T-helper 2 cell (primary cell): ENCODE data around the gene FAR2.
"Not testable (repeated sequence)": the region's sequence is repeated elsewhere in the genome, so short reads cannot be mapped to it uniquely, and the experiment has no call there.

Experiments used
- DNase-seq, 5 experiments: peaks; one replicate each; pipeline versions ENCODE4 v3.0.0 to v3.0.0-alpha.2; 2012 to 2022
- total RNA-seq, 2 donors: gene quantifications; one replicate each; lab custom pipeline; 2026; lab: John Stamatoyannopoulos, UW

Gene FAR2
- 3.7 to 12.2 reads per million in 2 donors for total RNA-seq

DNA sequence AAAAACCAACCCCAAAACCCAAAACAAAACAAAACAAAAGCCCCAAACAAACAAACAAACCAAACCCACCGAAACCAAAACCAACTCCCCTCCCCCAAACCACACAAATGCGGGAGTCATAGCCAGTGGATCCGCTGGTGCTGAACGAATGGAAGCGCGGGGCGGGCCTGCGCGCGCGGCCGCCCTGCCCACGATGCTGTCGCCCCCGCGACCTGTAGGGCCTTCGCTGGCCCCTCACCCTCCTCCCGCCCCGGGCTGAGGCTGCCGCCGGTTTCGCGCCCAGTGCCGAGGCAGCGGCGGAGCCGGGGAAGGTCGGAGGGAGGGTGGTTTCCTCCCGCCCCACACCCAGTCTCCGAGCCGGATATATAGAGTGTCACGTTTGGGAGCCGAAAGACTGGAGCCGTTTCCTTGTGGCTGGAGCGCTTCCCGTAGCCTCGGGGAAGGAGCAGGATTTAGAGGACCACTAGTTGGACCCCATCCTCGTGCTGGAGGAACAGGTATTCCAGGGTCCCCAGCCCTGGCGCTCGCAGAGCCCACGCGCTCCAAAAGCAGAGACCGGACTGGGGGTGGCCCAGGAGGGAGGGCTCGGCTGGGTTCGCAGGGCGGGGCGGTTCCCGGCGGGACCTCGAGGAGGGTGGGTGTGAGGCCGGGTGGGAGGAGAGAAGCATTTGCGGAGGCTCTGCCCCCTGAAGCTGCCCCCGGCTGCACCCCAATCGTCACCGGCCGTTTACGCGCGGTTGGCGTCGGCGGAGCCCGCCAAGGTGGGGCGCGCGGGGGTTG lies at the start of gene FAR2:
TSS of gene FAR2 (plus strand) at position 368 of the 780 bp plus-strand sequence. CDS start 121,172 bp downstream, outside the sequence.
- DNase-seq: peak in 4 of 5 experiments; percentile 17 to 71 (median 32)

DNA sequence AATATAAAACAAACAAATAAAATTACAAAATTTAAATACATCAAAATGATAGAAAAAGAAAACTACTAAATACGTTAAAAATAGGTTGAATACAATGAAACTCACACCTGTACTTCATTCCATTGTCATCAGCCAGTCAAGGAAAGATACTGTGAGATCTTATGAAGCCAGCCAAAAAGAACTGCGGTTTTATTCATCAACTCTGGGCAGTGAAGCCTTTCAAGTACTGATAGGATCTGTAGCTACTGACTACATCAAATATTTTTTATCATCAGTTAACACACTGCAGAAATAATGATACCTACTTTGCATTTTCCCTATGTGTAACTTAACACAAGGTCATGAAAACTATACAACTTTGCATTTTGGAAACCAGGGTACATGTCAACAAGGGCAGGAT lies 46.3 kb upstream of the FAR2 start:
- peak in 1 of 5 experiments; percentile 74 for DNase-seq

DNA sequence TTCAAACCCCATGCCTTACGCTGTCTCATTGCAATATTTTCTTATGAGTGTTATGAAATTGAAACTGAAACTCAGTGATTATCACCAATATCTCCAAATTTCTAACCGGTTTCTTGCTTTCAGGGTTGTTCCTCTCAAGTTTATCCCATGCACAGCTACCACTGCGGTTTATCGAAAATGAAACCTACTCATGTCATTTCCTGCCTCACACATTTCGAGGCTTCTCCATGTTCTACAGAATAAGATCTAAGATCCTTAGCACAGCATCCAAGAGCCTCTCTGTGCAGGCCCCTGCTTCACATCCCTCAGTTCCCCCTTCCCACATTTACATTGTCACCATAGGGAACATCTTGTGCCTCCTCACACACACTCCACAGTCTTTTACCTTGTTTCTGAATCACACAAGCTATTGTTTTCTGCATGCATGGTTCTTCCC lies 45.5 kb upstream of the FAR2 start:
- DNase-seq: peak in 2 of 5 experiments; percentile 63 to 97

DNA sequence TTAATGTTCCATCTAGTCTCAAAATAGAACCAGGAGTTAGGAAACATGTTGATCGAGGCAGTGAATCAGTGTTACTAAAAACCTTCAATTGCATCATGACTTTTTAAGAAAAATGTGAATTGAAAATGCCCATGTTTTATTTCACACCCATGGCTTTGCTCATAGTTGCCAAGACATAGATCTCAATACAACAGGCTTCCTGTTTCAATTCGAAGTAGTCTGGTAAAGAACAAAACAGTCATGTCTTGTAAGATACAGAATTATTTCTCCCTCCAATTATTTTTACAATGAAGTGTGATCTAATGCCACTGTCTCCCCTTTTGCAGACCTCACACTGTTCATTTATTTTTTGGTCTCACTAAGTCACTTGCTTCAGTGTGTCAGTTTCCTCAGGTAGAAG lies 44.6 kb upstream of the FAR2 start:
- peak in 1 of 5 experiments; percentile 63 for DNase-seq

DNA sequence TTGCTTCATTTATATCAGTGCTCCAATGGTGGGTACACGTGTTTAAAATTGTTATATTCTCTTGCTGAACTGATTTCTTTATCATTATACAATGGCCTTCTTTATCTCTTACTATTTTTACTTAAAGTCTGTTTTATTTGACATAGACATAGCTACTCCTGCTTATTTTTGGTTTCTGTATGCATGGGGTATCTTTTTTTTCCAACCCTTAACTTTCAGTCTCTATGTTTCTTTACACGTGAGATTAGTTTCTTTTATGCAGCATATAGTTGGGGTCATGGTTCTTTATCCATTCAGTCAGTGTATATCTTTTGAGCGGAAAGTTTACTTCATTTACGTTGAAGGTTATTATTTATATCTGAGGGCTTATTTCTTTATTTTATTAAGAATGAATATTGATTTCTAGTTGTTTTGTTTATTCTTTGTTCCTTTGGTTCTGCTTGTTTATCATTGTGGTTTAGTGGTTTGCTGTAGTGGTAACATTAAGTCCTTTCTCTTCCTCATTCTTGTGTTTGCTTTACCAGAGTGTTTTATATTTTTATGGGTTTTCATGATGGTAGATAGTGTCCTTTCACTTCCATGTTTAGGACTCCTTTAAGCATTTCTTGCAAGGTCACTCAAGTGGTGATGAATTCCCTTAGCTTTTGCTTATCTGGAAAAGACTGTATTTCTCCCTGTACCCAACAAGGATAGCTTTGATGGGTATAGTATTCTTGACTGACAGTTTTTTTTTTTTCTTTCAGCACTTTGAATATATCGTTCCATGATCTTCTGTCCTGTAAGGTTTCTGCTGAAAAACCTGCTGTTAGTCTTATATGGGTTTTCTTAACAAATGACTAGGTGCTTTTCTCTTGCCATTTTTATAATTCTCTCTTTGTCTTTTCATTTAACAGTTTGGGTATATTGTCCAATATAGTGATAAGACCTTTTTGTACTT lies 38.3 kb upstream of the FAR2 start:
- no peak for DNase-seq

DNA sequence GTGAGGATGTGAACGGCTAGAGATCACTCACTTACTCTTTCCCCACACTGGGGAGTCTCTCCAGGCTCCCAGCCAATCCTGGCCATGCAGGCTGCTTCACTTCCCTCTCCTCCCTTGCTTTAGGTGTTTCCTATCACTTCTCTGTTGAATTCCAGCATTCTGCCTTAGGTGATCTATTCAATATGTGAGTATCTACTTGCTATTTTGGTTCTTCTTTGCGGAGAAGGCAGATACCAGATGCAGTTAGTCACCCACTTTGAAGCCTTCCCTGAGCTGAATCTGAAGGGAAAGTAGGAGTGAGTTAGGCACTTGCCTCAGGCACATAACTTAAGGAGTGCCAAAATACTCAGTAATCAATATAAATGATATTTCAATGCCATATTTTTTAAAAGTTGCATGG lies 36.0 kb upstream of the FAR2 start:
- DNase-seq: no peak

DNA sequence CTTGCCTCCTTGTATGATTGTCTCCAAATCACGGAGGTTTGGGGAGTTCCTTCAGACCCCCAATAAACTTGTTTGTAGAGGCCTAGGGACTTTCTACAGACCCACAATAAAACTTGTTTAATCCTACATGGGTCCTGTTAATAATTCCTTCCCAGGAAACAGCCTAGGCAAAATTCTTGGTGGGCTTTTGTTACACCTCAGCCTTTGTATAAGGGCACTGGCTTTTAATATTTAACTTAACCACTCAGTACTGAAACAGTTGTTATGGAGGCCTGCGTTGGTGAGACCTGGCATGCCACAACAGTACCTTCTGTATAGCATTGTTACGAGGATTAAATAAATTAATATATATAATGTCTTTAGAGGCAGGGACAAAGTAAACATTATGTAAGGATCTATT lies 32.7 kb upstream of the FAR2 start:
- DNase-seq: no peak

DNA sequence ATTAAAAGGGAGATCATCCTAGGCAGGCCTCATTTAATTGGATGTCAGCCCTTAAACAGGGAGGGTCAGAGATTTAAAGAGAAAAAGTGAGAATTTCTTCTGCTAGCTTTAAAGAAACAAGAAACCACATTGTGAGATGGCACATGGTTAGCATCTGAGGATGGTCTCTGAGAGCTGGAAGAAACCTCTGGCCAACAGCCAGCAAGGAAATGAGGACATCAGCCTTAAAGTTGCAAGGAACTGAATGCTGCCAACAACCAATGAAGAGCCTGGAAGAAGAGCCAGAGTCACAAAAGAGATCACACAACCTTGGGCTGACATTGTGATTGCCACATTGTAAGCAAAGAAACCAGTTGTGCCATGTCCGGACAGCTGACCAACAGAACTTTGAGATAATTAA lies 17.5 kb upstream of the FAR2 start:
- DNase-seq: no peak

DNA sequence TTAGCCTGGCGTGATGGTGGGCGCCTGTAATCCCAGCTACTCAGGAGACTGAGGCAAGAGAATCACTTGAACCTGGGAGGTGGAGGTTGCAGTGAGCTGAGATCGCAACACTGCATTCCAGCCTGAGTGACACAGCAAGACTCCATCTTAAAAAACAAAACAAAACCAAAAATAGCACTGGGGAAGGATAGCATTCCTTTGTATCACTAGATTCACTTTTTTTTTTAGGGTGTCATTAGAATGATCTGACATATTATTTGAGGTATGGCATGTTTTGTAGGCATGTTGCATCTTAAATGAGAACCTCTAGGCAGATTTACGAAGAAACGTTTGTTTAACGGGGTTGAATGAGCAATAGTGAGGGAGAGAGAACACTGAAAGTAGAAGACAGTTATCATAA lies 16.8 kb upstream of the FAR2 start:
- DNase-seq: no peak

DNA sequence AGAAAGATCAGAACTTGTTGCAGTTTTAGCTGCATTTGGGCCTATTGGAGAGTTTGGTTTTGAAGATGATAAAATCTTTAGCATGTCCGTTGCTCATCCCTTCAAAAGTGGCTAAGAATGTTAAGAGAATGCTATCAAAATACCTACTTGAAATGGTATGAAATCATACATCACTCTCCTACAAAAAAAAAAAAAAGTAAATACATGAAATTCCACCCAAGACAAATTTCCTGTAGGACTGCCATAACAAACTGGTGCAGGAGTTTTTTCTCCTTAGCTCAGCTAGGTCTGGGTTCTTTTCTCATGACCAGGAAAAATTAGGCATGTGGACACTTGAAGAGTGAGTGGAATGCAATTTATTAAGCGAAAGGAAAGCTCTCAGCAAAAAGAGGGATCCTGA lies 15.9 kb upstream of the FAR2 start:
- DNase-seq: no peak

DNA sequence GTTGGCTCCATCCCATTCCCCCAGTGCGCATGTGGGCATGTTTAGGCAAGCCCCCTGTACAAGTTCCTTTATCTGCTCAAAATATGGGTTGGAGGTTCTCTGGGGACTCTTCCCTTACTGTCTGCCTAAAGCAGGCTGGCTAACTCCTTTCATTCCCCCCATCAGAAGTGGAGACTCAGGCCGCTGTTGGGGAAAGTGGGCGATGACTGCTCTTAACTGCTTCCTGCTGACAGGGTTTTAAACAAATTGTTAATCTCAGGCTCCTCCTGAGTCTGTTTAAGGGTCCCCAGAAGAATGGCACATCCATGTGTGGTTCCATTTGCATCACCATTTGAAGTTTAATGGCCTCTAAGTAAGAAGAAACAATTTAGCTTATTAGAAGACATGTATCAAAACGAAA lies 15.4 kb upstream of the FAR2 start:
- no peak for DNase-seq

DNA sequence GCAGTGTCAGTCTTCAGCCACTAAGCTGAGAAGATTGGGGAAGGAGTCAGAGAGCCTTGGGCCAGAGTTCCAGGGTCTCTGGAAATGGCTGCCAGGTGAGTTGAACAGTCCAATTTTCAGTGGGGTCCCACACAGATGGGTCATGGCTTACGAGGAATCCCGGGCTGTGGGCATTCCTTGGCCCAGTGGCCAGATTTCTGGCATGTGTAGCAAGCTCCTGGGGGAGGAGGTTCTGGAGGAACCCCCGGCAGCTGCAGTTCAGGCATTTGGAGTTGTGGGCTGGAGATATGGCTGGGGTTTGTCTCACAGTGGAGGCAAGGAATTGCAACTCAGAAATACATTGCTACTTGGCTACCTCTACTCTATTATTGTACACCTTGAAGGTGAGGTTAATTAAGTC lies 10.8 kb upstream of the FAR2 start:
- DNase-seq: not testable (repeated sequence)

DNA sequence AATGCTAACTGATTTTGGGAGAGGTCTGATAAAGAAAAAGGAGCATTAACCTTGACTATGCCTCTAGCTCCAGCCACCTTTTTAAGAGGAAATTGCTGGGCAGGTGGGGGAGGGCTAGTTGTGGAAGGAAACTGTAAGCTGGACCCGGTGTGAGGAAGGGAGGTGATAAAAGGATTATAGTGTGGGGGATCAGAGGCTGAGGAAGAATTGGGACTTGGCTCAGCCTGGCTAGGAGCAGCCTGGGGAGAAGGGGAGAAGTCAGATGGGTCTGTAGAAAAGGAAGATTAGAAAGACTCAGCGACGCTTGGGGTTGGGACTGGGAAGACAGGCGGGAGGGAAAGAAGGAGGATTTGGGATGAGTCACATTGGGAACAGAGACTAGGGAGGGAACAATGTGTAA lies 10.2 kb upstream of the FAR2 start:
- not testable (repeated sequence) for DNase-seq

DNA sequence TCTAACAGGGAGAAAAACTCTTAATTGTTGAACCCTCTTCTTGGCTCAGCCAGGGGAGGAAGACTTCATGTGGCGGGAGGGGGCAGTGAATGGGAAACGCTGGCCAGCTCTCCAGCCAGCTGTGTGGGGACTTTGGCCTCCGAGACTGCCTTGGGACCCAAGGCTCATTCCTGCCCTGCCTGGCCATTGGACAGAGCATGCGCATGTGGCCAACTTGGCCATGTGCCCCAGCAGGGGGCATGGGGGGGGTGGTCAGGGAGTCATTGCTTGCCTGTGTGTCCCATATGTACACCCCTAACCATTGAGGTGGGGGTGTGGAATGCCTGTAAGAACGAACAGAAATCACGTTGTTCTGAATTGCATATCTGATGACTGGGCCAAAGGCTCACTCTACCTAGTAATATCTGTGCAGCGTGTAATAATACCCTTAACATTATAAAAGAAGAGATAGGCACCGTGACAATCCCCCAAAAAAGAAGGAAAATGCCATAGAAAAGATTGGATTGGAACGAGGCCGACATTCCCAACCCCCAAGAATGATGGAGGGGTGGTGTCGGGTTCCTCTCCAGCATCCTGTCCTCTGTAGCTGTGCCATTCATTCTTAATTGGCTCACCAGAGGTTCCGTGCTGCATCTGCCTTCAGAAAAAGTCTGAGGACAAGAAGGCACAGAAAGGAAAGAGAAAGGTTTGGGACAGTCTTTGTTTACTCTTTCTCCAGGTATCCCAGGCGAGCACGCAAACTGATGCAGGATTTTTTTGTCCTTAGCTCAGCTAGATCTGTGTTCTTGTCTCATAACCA lies 3.5 kb upstream of the FAR2 start:
- DNase-seq: no peak

DNA sequence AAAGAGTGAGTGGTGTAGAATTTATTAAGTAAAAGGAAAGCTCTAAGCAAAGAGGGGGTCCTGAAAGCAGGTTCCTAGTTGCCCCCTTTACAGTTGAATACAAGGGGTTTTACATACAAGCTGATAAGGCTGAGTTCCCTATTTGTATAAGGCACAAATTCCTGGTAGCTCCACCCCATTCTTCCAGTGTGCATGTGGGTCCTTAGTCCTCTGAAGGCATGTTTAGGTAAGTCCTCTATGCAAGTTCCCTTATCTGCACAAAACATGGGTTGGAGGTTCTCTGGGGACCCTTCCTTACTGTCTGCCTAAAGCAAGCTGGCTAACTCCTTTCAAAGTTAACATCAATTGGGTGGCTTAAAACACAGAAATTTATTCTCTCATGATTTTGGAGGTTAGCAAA lies 2.9 kb upstream of the FAR2 start:
- no peak for DNase-seq

DNA sequence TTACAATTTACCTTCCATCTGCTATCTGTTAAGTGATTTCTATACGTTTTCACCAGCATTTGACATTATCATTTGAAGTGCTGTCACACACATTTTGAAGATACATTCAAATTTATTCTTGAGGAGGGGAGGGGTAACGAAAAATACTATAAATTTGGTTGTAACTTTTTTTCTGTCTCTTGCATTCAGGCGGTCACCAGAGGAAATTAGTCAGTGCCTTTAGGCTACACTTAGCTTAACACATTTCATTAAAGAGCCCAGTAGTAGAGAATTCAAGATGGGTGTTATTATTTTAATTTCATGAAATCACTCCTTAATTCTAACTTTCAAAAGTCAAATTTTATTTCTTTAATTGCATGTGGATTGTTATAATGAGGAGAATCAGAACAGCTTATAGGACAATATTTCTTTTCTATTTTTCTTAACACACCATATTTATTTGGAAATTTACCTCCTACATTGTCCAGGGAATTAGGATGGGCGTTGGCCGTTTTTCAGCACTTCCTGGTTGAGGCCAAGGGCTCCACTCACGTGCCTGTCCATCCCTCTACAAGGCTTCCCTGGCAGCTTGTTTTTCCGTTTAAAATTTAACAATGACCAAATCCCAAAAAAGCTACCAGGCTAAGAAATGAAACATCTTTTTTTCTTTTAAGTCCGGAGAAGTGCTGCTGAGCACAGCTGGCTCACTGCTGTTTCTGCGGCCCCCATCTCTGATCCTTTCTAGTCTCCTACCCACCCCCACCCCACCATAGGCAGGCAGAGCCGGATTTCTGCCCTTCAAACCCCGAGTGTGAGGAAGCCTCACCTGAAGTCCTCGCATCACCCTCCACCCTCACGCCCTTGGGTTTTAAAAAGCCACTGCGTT lies 1.1 kb upstream of the FAR2 start:
- DNase-seq: peak in 1 of 5 experiments; percentile 26

DNA sequence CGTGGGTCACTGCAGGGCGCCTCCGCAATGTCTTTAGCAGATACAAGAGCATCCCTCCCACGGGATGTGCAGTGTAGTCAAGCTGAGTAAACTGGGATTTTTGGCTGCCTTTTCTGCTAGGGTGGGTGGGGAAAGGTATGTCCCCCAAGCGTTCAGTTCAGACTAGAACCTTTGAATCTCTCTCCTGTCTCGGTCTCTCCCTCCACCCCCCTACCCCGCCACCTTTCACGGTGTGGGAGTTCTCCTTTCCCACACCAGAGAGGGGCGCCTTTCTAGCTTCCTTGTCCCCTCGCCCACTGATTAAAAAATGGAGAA lies 525 bp upstream of the FAR2 start:
- DNase-seq: no peak

DNA sequence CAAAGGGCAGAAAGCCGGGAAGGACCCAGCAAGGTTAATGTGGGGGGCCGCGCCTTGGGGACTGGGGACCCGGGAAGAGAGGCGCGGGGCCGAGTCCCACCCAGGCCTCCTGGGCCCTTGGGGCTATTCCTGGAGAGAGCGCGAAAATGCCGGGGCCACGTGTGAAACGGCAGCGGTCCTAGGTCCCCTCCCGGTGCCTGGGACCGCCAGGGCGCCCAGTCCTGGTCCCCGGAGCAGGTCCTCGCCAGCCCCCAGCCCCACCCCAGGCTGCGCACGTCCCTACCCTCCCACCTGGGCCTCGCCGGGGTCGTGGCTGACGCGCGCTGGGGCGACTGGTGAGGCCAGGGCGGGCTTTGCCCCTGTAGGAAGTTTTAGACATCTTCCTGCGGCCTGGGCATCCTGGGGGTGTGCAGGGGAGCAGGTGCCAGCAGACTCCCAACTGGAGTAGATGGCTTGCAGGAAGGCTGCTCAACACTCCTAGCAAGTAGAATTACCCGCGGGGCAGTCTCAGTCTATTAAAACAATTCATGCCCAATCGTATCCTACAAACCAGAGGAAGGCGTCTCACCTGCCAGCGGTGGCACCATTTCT lies 708 bp downstream of the FAR2 start:
- DNase-seq: peak in 1 of 5 experiments; percentile 10

DNA sequence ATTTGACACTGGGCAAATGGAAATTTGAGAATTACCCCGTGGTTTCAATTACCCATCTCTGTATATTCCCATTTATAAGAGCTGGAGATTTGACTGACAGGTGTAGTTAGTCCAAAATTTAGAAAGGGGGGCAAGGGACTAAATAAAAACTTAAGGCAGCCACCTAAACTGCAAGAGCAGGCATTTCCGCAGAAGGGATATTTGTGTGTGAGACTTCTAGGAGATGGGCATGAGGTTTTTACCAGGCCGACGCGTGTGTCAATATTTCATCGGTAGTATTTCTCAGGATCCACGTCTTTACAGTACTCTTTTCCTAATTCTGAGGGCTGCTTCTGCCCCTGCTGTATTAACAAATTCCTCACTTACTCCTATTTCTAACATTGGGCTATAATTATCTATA lies 1.4 kb downstream of the FAR2 start:
- DNase-seq: no peak

DNA sequence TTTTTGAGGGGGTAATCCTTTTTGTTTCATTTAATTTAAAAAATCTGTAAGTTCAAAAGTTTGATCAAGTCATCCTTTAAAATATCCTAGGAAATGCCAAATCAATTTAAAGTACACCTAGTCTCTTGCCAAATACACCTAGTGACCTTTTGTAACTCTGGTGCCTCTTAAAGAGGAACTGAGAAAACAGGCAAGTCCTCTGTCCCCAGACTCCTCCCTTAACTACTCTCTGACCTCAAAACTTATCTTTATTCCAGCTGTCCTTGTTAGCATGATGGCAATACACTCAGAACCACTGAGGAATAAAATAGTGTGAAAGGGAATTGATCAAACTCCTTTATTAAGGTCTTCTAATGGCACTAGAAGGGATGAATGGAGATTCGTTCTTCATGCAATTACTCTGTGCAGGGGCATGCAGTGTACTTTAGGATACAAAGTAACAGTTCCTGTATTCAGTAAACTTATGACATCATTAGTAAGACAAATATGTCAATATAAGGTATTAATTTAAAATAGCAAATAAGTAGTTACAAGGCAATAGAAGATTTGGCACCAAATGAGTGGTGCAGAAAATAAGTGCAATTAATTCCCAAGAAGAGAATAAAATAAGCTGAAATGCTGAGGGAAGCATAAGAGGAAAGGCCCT lies 3.3 kb downstream of the FAR2 start:
- DNase-seq: no peak
